HepG2 (cell line): Measurements from ENCODE around the gene GINS2. TPM values are rescaled to one million over a fixed set of nuclear protein-coding genes. Genes with fewer than 3 reads are reported as not detected.

Source experiments
- FOSL1 ChIP-seq: sonication (generic); formaldehyde crosslinking; IDR thresholded peaks from 2 replicates; pipeline ENCODE4 v1.9.0; 2021; ENCODE audit warnings: missing genetic modification reagents, borderline replicate concordance
- MAZ ChIP-seq, 2 experiments: sonication (generic) in 1 of 2; formaldehyde crosslinking in 1 of 2; IDR thresholded peaks; 2 replicates each; pipeline versions ENCODE4 v1.5.0 to v1.6.1; 2012 to 2020; ENCODE audit warnings: low read depth in 2 of 2, mild to moderate bottlenecking in 2 of 2, borderline replicate concordance in 1 of 2, improper control_type of control experiment in 1 of 2, low read length in 1 of 2, missing genetic modification reagents in 1 of 2, moderate library complexity in 1 of 2
- polyA plus RNA-seq, 8 experiments: library from polyadenylated mRNA; depleted of rRNA in 3 of 8; stranded (reverse) in 7 of 8; unstranded in 1 of 8; fragments of >200 nt; fragmentation: Illumina TruSeq in 4 of 8; extraction: Trizol in 4 of 8; gene quantifications; 2 replicates each; pipeline versions ENCODE4 v1.2.1 to v1.2.3, GENCODE V29; 2011 to 2016; ENCODE audit warnings: low read depth in 4 of 8, missing spikeins in 1 of 8, mixed read lengths in 1 of 8; ENCODE audit not compliant: insufficient read depth in 1 of 8
- total RNA-seq, 5 experiments: library from RNA; depleted of rRNA; stranded (reverse); fragments of >200 nt; fragmentation: Illumina TruSeq; extraction: Trizol; gene quantifications; 2 replicates each; pipeline ENCODE4 v1.2.3, GENCODE V29; 2016; ENCODE audit warnings: low read depth in 1 of 5
- TF ChIP-seq, protein P1 (sequence below): sonication (generic); formaldehyde crosslinking; IDR thresholded peaks from 2 replicates; pipeline ENCODE4 v1.5.0; 2020; ENCODE audit warnings: mild to moderate bottlenecking, missing genetic modification reagents, borderline replicate concordance
- TF ChIP-seq, protein P2 (sequence below): sonication (generic); formaldehyde crosslinking; IDR thresholded peaks from 2 replicates; pipeline ENCODE4 v1.4.0; 2020; ENCODE audit warnings: missing genetic modification reagents

Gene GINS2
- total and polyA plus RNA-seq, 2 of the 13 experiments (the other 11 are each of a cell fraction or from before 2014, with no cell fraction given) = 10.6 to 48.3 TPM

- TF ChIP-seq MAZ (IDR thresholded peaks at IDR 0.05; ENCODE audit: borderline replicate concordance, low read depth, low read length) (peak; percentile 44; the same call in 1 of the 2 replicates), MAZ (CRISPR knock-in tag; IDR thresholded peaks at IDR 0.05; ENCODE audit: low read depth) (no peak), FOSL1 (no peak)
- TF ChIP-seq, protein P1, sequence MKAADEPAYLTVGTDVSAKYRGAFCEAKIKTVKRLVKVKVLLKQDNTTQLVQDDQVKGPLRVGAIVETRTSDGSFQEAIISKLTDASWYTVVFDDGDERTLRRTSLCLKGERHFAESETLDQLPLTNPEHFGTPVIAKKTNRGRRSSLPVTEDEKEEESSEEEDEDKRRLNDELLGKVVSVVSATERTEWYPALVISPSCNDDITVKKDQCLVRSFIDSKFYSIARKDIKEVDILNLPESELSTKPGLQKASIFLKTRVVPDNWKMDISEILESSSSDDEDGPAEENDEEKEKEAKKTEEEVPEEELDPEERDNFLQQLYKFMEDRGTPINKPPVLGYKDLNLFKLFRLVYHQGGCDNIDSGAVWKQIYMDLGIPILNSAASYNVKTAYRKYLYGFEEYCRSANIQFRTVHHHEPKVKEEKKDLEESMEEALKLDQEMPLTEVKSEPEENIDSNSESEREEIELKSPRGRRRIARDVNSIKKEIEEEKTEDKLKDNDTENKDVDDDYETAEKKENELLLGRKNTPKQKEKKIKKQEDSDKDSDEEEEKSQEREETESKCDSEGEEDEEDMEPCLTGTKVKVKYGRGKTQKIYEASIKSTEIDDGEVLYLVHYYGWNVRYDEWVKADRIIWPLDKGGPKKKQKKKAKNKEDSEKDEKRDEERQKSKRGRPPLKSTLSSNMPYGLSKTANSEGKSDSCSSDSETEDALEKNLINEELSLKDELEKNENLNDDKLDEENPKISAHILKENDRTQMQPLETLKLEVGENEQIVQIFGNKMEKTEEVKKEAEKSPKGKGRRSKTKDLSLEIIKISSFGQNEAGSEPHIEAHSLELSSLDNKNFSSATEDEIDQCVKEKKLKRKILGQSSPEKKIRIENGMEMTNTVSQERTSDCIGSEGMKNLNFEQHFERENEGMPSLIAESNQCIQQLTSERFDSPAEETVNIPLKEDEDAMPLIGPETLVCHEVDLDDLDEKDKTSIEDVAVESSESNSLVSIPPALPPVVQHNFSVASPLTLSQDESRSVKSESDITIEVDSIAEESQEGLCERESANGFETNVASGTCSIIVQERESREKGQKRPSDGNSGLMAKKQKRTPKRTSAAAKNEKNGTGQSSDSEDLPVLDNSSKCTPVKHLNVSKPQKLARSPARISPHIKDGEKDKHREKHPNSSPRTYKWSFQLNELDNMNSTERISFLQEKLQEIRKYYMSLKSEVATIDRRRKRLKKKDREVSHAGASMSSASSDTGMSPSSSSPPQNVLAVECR (CRISPR knock-in tag) = 0 out of 2 replicates have a peak, but pooled peaks have one; percentile 13
- TF ChIP-seq, protein P2, sequence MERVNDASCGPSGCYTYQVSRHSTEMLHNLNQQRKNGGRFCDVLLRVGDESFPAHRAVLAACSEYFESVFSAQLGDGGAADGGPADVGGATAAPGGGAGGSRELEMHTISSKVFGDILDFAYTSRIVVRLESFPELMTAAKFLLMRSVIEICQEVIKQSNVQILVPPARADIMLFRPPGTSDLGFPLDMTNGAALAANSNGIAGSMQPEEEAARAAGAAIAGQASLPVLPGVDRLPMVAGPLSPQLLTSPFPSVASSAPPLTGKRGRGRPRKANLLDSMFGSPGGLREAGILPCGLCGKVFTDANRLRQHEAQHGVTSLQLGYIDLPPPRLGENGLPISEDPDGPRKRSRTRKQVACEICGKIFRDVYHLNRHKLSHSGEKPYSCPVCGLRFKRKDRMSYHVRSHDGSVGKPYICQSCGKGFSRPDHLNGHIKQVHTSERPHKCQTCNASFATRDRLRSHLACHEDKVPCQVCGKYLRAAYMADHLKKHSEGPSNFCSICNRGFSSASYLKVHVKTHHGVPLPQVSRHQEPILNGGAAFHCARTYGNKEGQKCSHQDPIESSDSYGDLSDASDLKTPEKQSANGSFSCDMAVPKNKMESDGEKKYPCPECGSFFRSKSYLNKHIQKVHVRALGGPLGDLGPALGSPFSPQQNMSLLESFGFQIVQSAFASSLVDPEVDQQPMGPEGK (CRISPR knock-in tag) = peak; percentile 64
Observed at GRCh38 chr16:85652431-85653221, 36.1 kb downstream of the GINS2 start (continued).
